ENCODE measurements around the gene GTF3C4.

Gene GTF3C4

GRCh38 chr9:132670457-132671391, at the start of gene GTF3C4:
TSS of gene GTF3C4 (plus strand) at chr9:132670464. CDS start at chr9:132670599, 135 bp downstream.
- DNase-seq: no peak

GRCh38 chr9:132622159-132622558, 48.1 kb upstream of the GTF3C4 start:
- no peak for DNase-seq

GRCh38 chr9:132626285-132626684, 44.0 kb upstream of the GTF3C4 start:
- DNase-seq: no peak

- DNase-seq: no peak
Observed at GRCh38 chr9:132627106-132627505, 43.2 kb upstream of the GTF3C4 start.

GRCh38 chr9:132627594-132627993, 42.7 kb upstream of the GTF3C4 start:
- DNase-seq: no peak

- no peak for DNase-seq
Observed at GRCh38 chr9:132628746-132629145, 41.5 kb upstream of the GTF3C4 start.

- no peak for DNase-seq
Observed at GRCh38 chr9:132630116-132630515, 40.1 kb upstream of the GTF3C4 start.

- no peak for DNase-seq
Observed at GRCh38 chr9:132630811-132631210, 39.5 kb upstream of the GTF3C4 start.

- DNase-seq: no peak
Observed at GRCh38 chr9:132631280-132631679, 39.0 kb upstream of the GTF3C4 start.

GRCh38 chr9:132631685-132632084, 38.6 kb upstream of the GTF3C4 start:
- no peak for DNase-seq

GRCh38 chr9:132632413-132633129, 37.7 kb upstream of the GTF3C4 start:
- DNase-seq: no peak

GRCh38 chr9:132634327-132634726, 35.9 kb upstream of the GTF3C4 start:
- DNase-seq: no peak

- DNase-seq: peak; percentile 86
Observed at GRCh38 chr9:132637351-132637750, 32.9 kb upstream of the GTF3C4 start.

- no peak for DNase-seq
Observed at GRCh38 chr9:132637801-132638200, 32.5 kb upstream of the GTF3C4 start.

- DNase-seq: no peak
Observed at GRCh38 chr9:132638240-132638639, 32.0 kb upstream of the GTF3C4 start.

- DNase-seq: no peak
Observed at GRCh38 chr9:132639322-132639721, 30.9 kb upstream of the GTF3C4 start.

GRCh38 chr9:132641216-132641615, 29.0 kb upstream of the GTF3C4 start:
- no peak for DNase-seq

GRCh38 chr9:132644251-132644650, 26.0 kb upstream of the GTF3C4 start:
- no peak for DNase-seq

- no peak for DNase-seq
Observed at GRCh38 chr9:132645306-132645705, 25.0 kb upstream of the GTF3C4 start.

GRCh38 chr9:132645711-132646110, 24.6 kb upstream of the GTF3C4 start:
- no peak for DNase-seq

GRCh38 chr9:132646726-132647125, 23.5 kb upstream of the GTF3C4 start:
- DNase-seq: no peak

- no peak for DNase-seq
Observed at GRCh38 chr9:132647355-132647754, 22.9 kb upstream of the GTF3C4 start.

- no peak for DNase-seq
Observed at GRCh38 chr9:132647806-132648205, 22.5 kb upstream of the GTF3C4 start.

- DNase-seq: no peak
Observed at GRCh38 chr9:132648283-132648682, 22.0 kb upstream of the GTF3C4 start.
